H1 (cell line): Measurements from ENCODE around the gene MRRF. TPM values are rescaled to one million over a fixed set of nuclear protein-coding genes. Genes with fewer than 3 reads are reported as not detected.

ENCODE experiments used
- CTCF ChIA-PET: fragments of 300-600 bp; sonication (Branson Sonifier 250); formaldehyde crosslinking; loops from one replicate; lab custom pipeline; 2021; ENCODE audit not compliant: partially characterized antibody; lab: Charles Lee
- POLR2A ChIA-PET: fragments of 300-600 bp; sonication (Branson Sonifier 250); formaldehyde crosslinking; loops from one replicate; lab custom pipeline; 2021; ENCODE audit warnings: inconsistent platforms; ENCODE audit not compliant: partially characterized antibody; lab: Charles Lee
- DNase-seq, 2 experiments: peaks; one replicate each; pipeline versions ENCODE4 v3.0.0 to v3.0.0-alpha.2; 2010 to 2022; ENCODE audit warnings: low spot score in 2 of 2, low read depth in 1 of 2, mixed read lengths in 1 of 2
- FAIRE-seq: peaks from 2 replicates; lab custom pipeline; 2011; peaks lifted over from hg19 to GRCh38; lab: Jason Lieb, UNC
- H2AFZ ChIP-seq: 2 replicates; pipeline ENCODE4 v1.8.1; 2012; ENCODE audit warnings: low read length, inconsistent platforms
- H2AK5ac ChIP-seq: 2 replicates; pipeline ENCODE4 v1.6.1; 2013; ENCODE audit warnings: low read depth, low read length
- H2BK120ac ChIP-seq: replicated peaks from 2 replicates; pipeline ENCODE3; 2013; ENCODE audit warnings: low read depth, low read length, inconsistent platforms
- H2BK12ac ChIP-seq: 2 replicates; pipeline ENCODE4 v1.6.1; 2013; ENCODE audit warnings: low read depth, low read length
- H2BK15ac ChIP-seq: 2 replicates; pipeline ENCODE4 v1.6.1; 2013; ENCODE audit warnings: low read length
- H2BK20ac ChIP-seq: 2 replicates; pipeline ENCODE4 v1.6.1; 2013; ENCODE audit warnings: low read length
- H2BK5ac ChIP-seq: 2 replicates; pipeline ENCODE4 v1.6.1; 2013; ENCODE audit warnings: low read depth, low read length
- H3K14ac ChIP-seq: 2 replicates; pipeline ENCODE4 v1.6.1; 2013; ENCODE audit warnings: inconsistent platforms; ENCODE audit not compliant: insufficient read length
- H3K18ac ChIP-seq: 2 replicates; pipeline ENCODE4 v1.6.1; 2013; ENCODE audit warnings: low read length; ENCODE audit errors: extremely low read depth
- H3K23ac ChIP-seq: 2 replicates; pipeline ENCODE4 v1.6.1; 2013; ENCODE audit warnings: inconsistent platforms; ENCODE audit not compliant: insufficient read length
- H3K23me2 ChIP-seq: 2 replicates; pipeline ENCODE4 v1.6.1; 2013; ENCODE audit warnings: low read depth, low read length
- H3K27ac ChIP-seq: 2 replicates; pipeline ENCODE4 v1.6.1; 2011; ENCODE audit warnings: low read depth, low read length, inconsistent platforms
- H3K27me3 ChIP-seq, 4 experiments: replicated peaks in 1 of 4; 1 replicate in 1 of 4; 2 replicates in 3 of 4; pipeline versions ENCODE4 v1.6.1 to v1.8.1; 2011 to 2013; ENCODE audit warnings: low read length in 3 of 4, mild to moderate bottlenecking in 3 of 4, inconsistent platforms in 2 of 4, mixed read lengths in 2 of 4, moderate library complexity in 1 of 4; ENCODE audit not compliant: control insufficient read depth in 3 of 4, insufficient read depth in 3 of 4; ENCODE audit errors: extremely low read depth in 1 of 4
- H3K36me3 ChIP-seq, 4 experiments: 2 replicates each; pipeline versions ENCODE4 v1.6.1 to v1.8.1; 2011 to 2013; ENCODE audit warnings: mild to moderate bottlenecking in 4 of 4, low read length in 3 of 4, moderate library complexity in 2 of 4, control low read depth in 1 of 4, inconsistent platforms in 1 of 4; ENCODE audit not compliant: insufficient read depth in 4 of 4, control insufficient read depth in 2 of 4
- H3K4ac ChIP-seq: replicated peaks from 2 replicates; pipeline ENCODE3; 2013; ENCODE audit warnings: low read length, low read depth, mixed read lengths, inconsistent platforms; ENCODE audit not compliant: insufficient read length
- H3K4me1 ChIP-seq, 4 experiments: replicated peaks in 1 of 4; 1 replicate in 1 of 4; 2 replicates in 3 of 4; pipeline versions ENCODE4 v1.6.1 to v1.8.1; 2011 to 2013; ENCODE audit warnings: low read length in 3 of 4, inconsistent platforms in 2 of 4, mixed read lengths in 1 of 4; ENCODE audit not compliant: insufficient read depth in 4 of 4, control insufficient read depth in 3 of 4
- H3K4me2 ChIP-seq, 2 experiments: 2 replicates each; pipeline versions ENCODE4 v1.6.1 to v1.8.1; 2011 to 2013; ENCODE audit warnings: low read depth in 2 of 2, low read length in 2 of 2, control low read depth in 1 of 2, inconsistent platforms in 1 of 2, mild to moderate bottlenecking in 1 of 2; ENCODE audit not compliant: insufficient read depth in 1 of 2
- H3K4me3 ChIP-seq, 4 experiments: fragments of 200-600, 300-600 bp in 1 of 4; sonication (generic), shearing (Covaris generic), sonication (Bioruptor Twin) in 1 of 4; 2 replicates each; pipeline versions ENCODE4 v1.5.1 to v1.8.1; 2011 to 2016; ENCODE audit warnings: low read length in 4 of 4, low read depth in 3 of 4, control low read depth in 2 of 4, inconsistent platforms in 2 of 4, mild to moderate bottlenecking in 2 of 4, mixed read lengths in 1 of 4, moderate library complexity in 1 of 4; ENCODE audit not compliant: insufficient read depth in 2 of 4; ENCODE audit errors: extremely low read depth in 1 of 4
- H3K56ac ChIP-seq: replicated peaks from 2 replicates; pipeline ENCODE3; 2013; ENCODE audit warnings: low read depth, mild to moderate bottlenecking, mixed read lengths, low read length, inconsistent platforms; ENCODE audit not compliant: insufficient read length
- H3K79me1 ChIP-seq: 2 replicates; pipeline ENCODE4 v1.6.1; 2013; ENCODE audit warnings: low read depth, low read length, control low read depth
- H3K79me2 ChIP-seq, 2 experiments: 2 replicates each; pipeline versions ENCODE4 v1.6.1 to v1.8.1; 2012 to 2013; ENCODE audit warnings: low read length in 2 of 2, mild to moderate bottlenecking in 2 of 2, inconsistent platforms in 1 of 2; ENCODE audit not compliant: insufficient read depth in 2 of 2, control insufficient read depth in 1 of 2
- H3K9ac ChIP-seq, 4 experiments: replicated peaks in 1 of 4; 1 replicate in 1 of 4; 2 replicates in 3 of 4; pipeline versions ENCODE4 v1.6.1 to v1.8.1; 2011 to 2013; ENCODE audit warnings: low read depth in 3 of 4, low read length in 3 of 4, control low read depth in 2 of 4, mild to moderate bottlenecking in 2 of 4, moderate library complexity in 2 of 4, inconsistent platforms in 1 of 4; ENCODE audit errors: extremely low read depth in 1 of 4
- H3K9me3 ChIP-seq, 2 experiments: 2 replicates each; pipeline versions ENCODE4 v1.6.1 to v1.8.1; 2012 to 2013; ENCODE audit warnings: mild to moderate bottlenecking in 2 of 2, moderate library complexity in 2 of 2, control low read depth in 1 of 2, inconsistent platforms in 1 of 2, low read depth in 1 of 2, low read length in 1 of 2, mixed read lengths in 1 of 2; ENCODE audit not compliant: insufficient read depth in 2 of 2
- H4K20me1 ChIP-seq, 2 experiments: replicated peaks in 1 of 2; 2 replicates each; pipeline versions ENCODE3 to v1.8.1; 2011 to 2013; ENCODE audit warnings: inconsistent platforms in 2 of 2, low read length in 2 of 2, mild to moderate bottlenecking in 1 of 2; ENCODE audit not compliant: insufficient read depth in 2 of 2, control insufficient read depth in 1 of 2
- H4K5ac ChIP-seq: 2 replicates; pipeline ENCODE4 v1.6.1; 2013; ENCODE audit warnings: low read length, low read depth, mixed read lengths, inconsistent platforms; ENCODE audit not compliant: insufficient read length
- H4K8ac ChIP-seq: 2 replicates; pipeline ENCODE4 v1.8.0; 2013; ENCODE audit warnings: mild to moderate bottlenecking, moderate library complexity, low read length, inconsistent platforms; ENCODE audit not compliant: insufficient read depth; ENCODE audit errors: extremely low read depth
- H4K91ac ChIP-seq: replicated peaks from 2 replicates; pipeline ENCODE3; 2013; ENCODE audit warnings: low read length, mixed read lengths, inconsistent platforms; ENCODE audit not compliant: insufficient read length
- BACH1 ChIP-seq: IDR thresholded peaks from 2 replicates; pipeline ENCODE4 v1.6.1; 2012; ENCODE audit warnings: low read length, improper control_type of control experiment
- BRCA1 ChIP-seq: IDR thresholded peaks from 2 replicates; pipeline ENCODE4 v1.6.1; 2012; ENCODE audit warnings: low read depth, low read length, improper control_type of control experiment
- CEBPB ChIP-seq: IDR thresholded peaks from 2 replicates; pipeline ENCODE4 v1.6.1; 2012; ENCODE audit warnings: low read depth, low read length
- CTBP2 ChIP-seq: IDR thresholded peaks from 2 replicates; pipeline ENCODE4 v1.7.0; 2011; ENCODE audit warnings: borderline replicate concordance, mild to moderate bottlenecking, moderate library complexity, mixed read lengths, low read length; ENCODE audit not compliant: insufficient read depth, insufficient read length
- E2F6 ChIP-seq: IDR thresholded peaks from 2 replicates; pipeline ENCODE4 v1.6.1; 2012; ENCODE audit warnings: inconsistent platforms
- EGR1 ChIP-seq: IDR thresholded peaks from 2 replicates; pipeline ENCODE4 v1.6.1; 2011; ENCODE audit warnings: low read depth, low read length, borderline replicate concordance
- GABPA ChIP-seq: IDR thresholded peaks from 2 replicates; pipeline ENCODE4 v1.6.1; 2011; ENCODE audit warnings: mild to moderate bottlenecking, low read length, moderate library complexity, borderline replicate concordance; ENCODE audit not compliant: insufficient read depth
- JUND ChIP-seq: IDR thresholded peaks from 2 replicates; pipeline ENCODE4 v1.6.1; 2011; ENCODE audit warnings: mild to moderate bottlenecking, improper control_type of control experiment, low read length
- KDM4A ChIP-seq: IDR thresholded peaks from one replicate; pipeline ENCODE4 v1.7.1; 2012; ENCODE audit warnings: low read depth, mild to moderate bottlenecking, moderate library complexity, low read length, inconsistent platforms; ENCODE audit not compliant: severe bottlenecking
- POU5F1 ChIP-seq: IDR thresholded peaks from 2 replicates; pipeline ENCODE4 v1.6.1; 2011; ENCODE audit warnings: low read depth, mild to moderate bottlenecking, low read length, moderate library complexity
- RBBP5 ChIP-seq: IDR thresholded peaks from 2 replicates; pipeline ENCODE4 v1.7.1; 2012; ENCODE audit warnings: low read depth, mild to moderate bottlenecking, inconsistent platforms, low read length, moderate library complexity, borderline replicate concordance
- RXRA ChIP-seq: IDR thresholded peaks from 2 replicates; pipeline ENCODE4 v1.6.1; 2011; ENCODE audit warnings: low read depth, mild to moderate bottlenecking, low read length, moderate library complexity; ENCODE audit not compliant: insufficient read depth
- TAF1 ChIP-seq: IDR thresholded peaks from 2 replicates; pipeline ENCODE4 v1.6.1; 2011; ENCODE audit warnings: mild to moderate bottlenecking, low read depth, low read length
- WGBS, 2 experiments: shearing (Covaris generic) in 1 of 2; methylation state at CpG; one replicate each; pipeline versions ENCODE4 v1.1.6 to v1.1.7; 2013 to 2015; ENCODE audit warnings: low lambda C conversion rate in 2 of 2, mixed read lengths in 2 of 2, inconsistent platforms in 1 of 2, low coverage in 1 of 2, missing lambda C conversion rate in 1 of 2; ENCODE audit not compliant: insufficient replicate concordance in 2 of 2, insufficient coverage in 1 of 2, insufficient read length in 1 of 2; ENCODE audit errors: extremely low coverage in 1 of 2, missing lambda C conversion rate in 1 of 2; 5-methylcytosine and 5-hydroxymethylcytosine counted together
- polyA plus RNA-seq, 7 experiments: library from polyadenylated mRNA; depleted of rRNA in 3 of 7; stranded (reverse) in 5 of 7; unstranded in 2 of 7; fragments of >200 nt in 5 of 7; fragments of 200-250 nt in 2 of 7; gene quantifications; 1 replicate in 5 of 7; 2 replicates in 1 of 7; 4 replicates in 1 of 7; pipeline versions ENCODE4 v1.2.1 to v1.2.3, GENCODE V29; 2011 to 2013; ENCODE audit warnings: missing spikeins in 2 of 7, mixed read lengths in 2 of 7
- total RNA-seq: library from RNA; stranded (reverse); fragmentation: NEBNext Ultra II Directional; extraction: Animal tissue kit (Norgen Biotek cat#: 25700); gene quantifications from 2 replicates; pipeline ENCODE4 v1.2.1, GENCODE V29; 2021

MRRF gene
- total and polyA plus RNA-seq, 2 of the 8 experiments (the other 6 are each of a cell fraction or from before 2014, with no cell fraction given): 29.4 to 47.8 TPM

- Histone ChIP-seq H3K36me3 (no peaks in the 10 kb centered on the region), H3K4me3 (no peak overlapping the region), H4K91ac (peak overlapping the region; percentile 51), H3K18ac (0 out of 2 replicates have a peak overlapping the region, but pooled peaks have one; percentile 39), H2BK5ac (0 out of 2 replicates have a peak overlapping the region, but pooled peaks have one; percentile 61), H3K4me2 (no peak overlapping the region), H3K23ac (no peak overlapping the region), H4K8ac (0 out of 2 replicates have a peak overlapping the region, but pooled peaks have one; percentile 19), H3K27me3 (0 out of 7 replicates have a peak, but pooled peaks cover 0 to 2% (median 0%) of the 10 kb centered on the region in 4 experiments), H3K56ac (no peak overlapping the region), H4K5ac (no peak overlapping the region), H2BK15ac (no peak overlapping the region; the same call in 1 of the 2 replicates), H2BK20ac (peak overlapping the region; percentile 84; the same call in 1 of the 2 replicates), H3K23me2 (peaks cover 4% of the 10 kb centered on the region), H2AFZ (no peak overlapping the region), H4K20me1 (no peaks in the 10 kb centered on the region), H2BK12ac (peak overlapping the region; percentile 94; the same call in 1 of the 2 replicates), H3K9ac (no peak overlapping the region), H3K4ac (no peak overlapping the region), H3K79me1 (no peaks in the 10 kb centered on the region), H2AK5ac (no peak overlapping the region), H3K79me2 (no peaks in the 10 kb centered on the region), H2BK120ac (no peak overlapping the region), H3K9me3 (no peaks in the 10 kb centered on the region), H3K14ac (no peak overlapping the region), H3K4me1 (peaks cover 18 to 44% (median 28%) of the 10 kb centered on the region in 4 experiments), H3K27ac (no peak overlapping the region)
- no peak for FAIRE-seq
- no peak for DNase-seq
- CTCF ChIA-PET: interaction anchor here (0.7 to 25.6 kb wide), 5 partner anchors 12 to 216 kb away, joined by 3 to 544 read pairs (median 5); no protein-coding TSS in a partner anchor
- 87% methylated on average over 6 of the region's 6 CpGs; no CpG with 5 or more reads in 1 of the 2 experiments for WGBS, 2 experiments
- POLR2A ChIA-PET: interaction anchor here (1.4 to 2.4 kb wide), 4 partner anchors 7 to 91 kb away, joined by 3 to 8 read pairs (median 4); no protein-coding TSS in a partner anchor
- TF ChIP-seq E2F6: no peak
- TF ChIP-seq JUND: no peak
- TF ChIP-seq BACH1: no peak
- TF ChIP-seq GABPA: no peak
- no peak for TF ChIP-seq EGR1
- no peak for TF ChIP-seq BRCA1
- TF ChIP-seq TAF1: no peak
- TF ChIP-seq CEBPB: no peak
- no peak for TF ChIP-seq CTBP2
- no peak for TF ChIP-seq KDM4A
- no peak for TF ChIP-seq POU5F1
- no peak for TF ChIP-seq RBBP5
- TF ChIP-seq RXRA: no peak
Measured at GRCh38 chr9:122338536-122338935, 73.9 kb downstream of the MRRF start.
